ENCODE data around the gene SLC24A4.

Gene SLC24A4

GRCh38 chr14:92372230-92372629, 49.3 kb downstream of the SLC24A4 start:
- H3K36me3 ChIP-seq (replicated peaks) = no peaks in the 10 kb centered on the region
- TF ChIP-seq CTCF (IDR thresholded peaks at IDR 0.05; ENCODE audit: low read depth, low read length, missing control alignments) = no peak
- no peak overlapping the region for H3K4me3 ChIP-seq (ENCODE audit: low read depth, low read length)
- no peak overlapping the region for H3K27ac ChIP-seq
- DNase-seq = no peak
- in situ Hi-C loops (cut with HindIII; ENCODE audit: low pct_ligation_motif_present, low sequenced_read_pairs) = no loop called here
- no peaks in the 10 kb centered on the region for H3K27me3 ChIP-seq (replicated peaks)

- no peak overlapping the region for H3K4me3 ChIP-seq (ENCODE audit: low read depth, low read length)
- H3K27me3 ChIP-seq (replicated peaks) = no peaks in the 10 kb centered on the region
- in situ Hi-C loops (cut with HindIII; ENCODE audit: low pct_ligation_motif_present, low sequenced_read_pairs) = no loop called here
- no peaks in the 10 kb centered on the region for H3K36me3 ChIP-seq (replicated peaks)
- no peak for DNase-seq
- no peak overlapping the region for H3K27ac ChIP-seq
- no peak for TF ChIP-seq CTCF (IDR thresholded peaks at IDR 0.05; ENCODE audit: low read depth, low read length, missing control alignments)
These were observed 50.4 kb downstream of the SLC24A4 start for GRCh38 chr14:92373336-92373735.

- DNase-seq = no peak
These were observed 57.2 kb downstream of the SLC24A4 start for GRCh38 chr14:92380131-92380530.

GRCh38 chr14:92380582-92380981, 57.6 kb downstream of the SLC24A4 start:
- no peak overlapping the region for H3K27ac ChIP-seq

More at GRCh38 chr14:92380131-92380530, 57.2 kb downstream of the SLC24A4 start:
- TF ChIP-seq CTCF (IDR thresholded peaks at IDR 0.05; ENCODE audit: low read depth, low read length, missing control alignments) = no peak
- Histone ChIP-seq H3K36me3 (replicated peaks) (no peaks in the 10 kb centered on the region), H3K4me3 (ENCODE audit: low read depth, low read length) (no peak overlapping the region), H3K27me3 (replicated peaks) (no peaks in the 10 kb centered on the region), H3K27ac (no peak overlapping the region)
- in situ Hi-C loops (cut with HindIII; ENCODE audit: low pct_ligation_motif_present, low sequenced_read_pairs) = no loop called here

GRCh38 chr14:92382677-92383076, 59.7 kb downstream of the SLC24A4 start:
- no peak overlapping the region for H3K4me3 ChIP-seq (ENCODE audit: low read depth, low read length)
- in situ Hi-C loops (cut with HindIII; ENCODE audit: low pct_ligation_motif_present, low sequenced_read_pairs) = no loop called here
- DNase-seq = no peak

More at GRCh38 chr14:92380582-92380981, 57.6 kb downstream of the SLC24A4 start:
- Histone ChIP-seq H3K36me3 (replicated peaks) (no peaks in the 10 kb centered on the region), H3K4me3 (ENCODE audit: low read depth, low read length) (no peak overlapping the region), H3K27me3 (replicated peaks) (no peaks in the 10 kb centered on the region)
- TF ChIP-seq CTCF (IDR thresholded peaks at IDR 0.05; ENCODE audit: low read depth, low read length, missing control alignments) = no peak
- in situ Hi-C loops (cut with HindIII; ENCODE audit: low pct_ligation_motif_present, low sequenced_read_pairs) = no loop called here
- DNase-seq = no peak

More at GRCh38 chr14:92382677-92383076, 59.7 kb downstream of the SLC24A4 start:
- TF ChIP-seq CTCF (IDR thresholded peaks at IDR 0.05; ENCODE audit: low read depth, low read length, missing control alignments) = peak; percentile 53
- Histone ChIP-seq H3K27me3 (replicated peaks) (no peaks in the 10 kb centered on the region), H3K36me3 (replicated peaks) (no peaks in the 10 kb centered on the region), H3K27ac (no peak overlapping the region)

All from brain microvascular endothelial cell (primary cell).